ENCODE data around the gene CALD1. TPM values are rescaled to one million over a fixed set of nuclear protein-coding genes. Genes with fewer than 3 reads are reported as not detected.

The CALD1 gene
- total RNA-seq, 1 experiment from 2014 or later, result 22.1 TPM

DNA sequence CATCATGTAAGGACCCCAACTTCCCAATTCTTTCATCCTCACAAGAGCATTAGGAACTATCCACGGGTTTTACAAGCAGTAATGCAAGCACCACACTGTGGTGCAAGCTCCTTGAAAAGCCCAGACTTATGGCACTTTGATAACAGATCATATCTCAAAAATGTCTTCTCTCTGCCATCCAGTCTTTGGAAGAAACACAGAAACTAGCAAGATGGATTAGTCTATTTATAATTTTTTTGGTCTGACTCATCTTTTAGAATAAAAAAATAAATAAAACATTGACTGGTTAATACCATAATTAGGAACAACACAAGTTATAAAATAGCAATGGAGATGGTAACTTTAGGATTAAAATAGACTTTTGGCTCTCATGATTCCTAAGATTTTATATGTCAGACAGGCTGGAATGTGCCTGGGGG lies 49.0 kb upstream of the CALD1 start:
- DNase-seq, result no peak
- no peaks in the 10 kb centered on the region for H4K20me1 ChIP-seq (ENCODE audit: low read length)
- no peaks in the 10 kb centered on the region for H3K36me3 ChIP-seq (ENCODE audit: low read depth, low read length)
- no peak overlapping the region for H3K4me3 ChIP-seq (ENCODE audit: low read length)
- no peaks in the 10 kb centered on the region for H3K9me2 ChIP-seq (replicated peaks; ENCODE audit: low read length)
- ATAC-seq, result no peak
- no peak overlapping the region for H3K4me2 ChIP-seq (ENCODE audit: low read length)
- TF ChIP-seq EZH2phosphoT487 (IDR thresholded peaks at IDR 0.05; ENCODE audit: borderline replicate concordance, low read length) (no peak), EZH2 (IDR thresholded peaks at IDR 0.05; ENCODE audit: low read length, unreplicated experiment) (no peak)
- TF ChIP-seq, protein P1, sequence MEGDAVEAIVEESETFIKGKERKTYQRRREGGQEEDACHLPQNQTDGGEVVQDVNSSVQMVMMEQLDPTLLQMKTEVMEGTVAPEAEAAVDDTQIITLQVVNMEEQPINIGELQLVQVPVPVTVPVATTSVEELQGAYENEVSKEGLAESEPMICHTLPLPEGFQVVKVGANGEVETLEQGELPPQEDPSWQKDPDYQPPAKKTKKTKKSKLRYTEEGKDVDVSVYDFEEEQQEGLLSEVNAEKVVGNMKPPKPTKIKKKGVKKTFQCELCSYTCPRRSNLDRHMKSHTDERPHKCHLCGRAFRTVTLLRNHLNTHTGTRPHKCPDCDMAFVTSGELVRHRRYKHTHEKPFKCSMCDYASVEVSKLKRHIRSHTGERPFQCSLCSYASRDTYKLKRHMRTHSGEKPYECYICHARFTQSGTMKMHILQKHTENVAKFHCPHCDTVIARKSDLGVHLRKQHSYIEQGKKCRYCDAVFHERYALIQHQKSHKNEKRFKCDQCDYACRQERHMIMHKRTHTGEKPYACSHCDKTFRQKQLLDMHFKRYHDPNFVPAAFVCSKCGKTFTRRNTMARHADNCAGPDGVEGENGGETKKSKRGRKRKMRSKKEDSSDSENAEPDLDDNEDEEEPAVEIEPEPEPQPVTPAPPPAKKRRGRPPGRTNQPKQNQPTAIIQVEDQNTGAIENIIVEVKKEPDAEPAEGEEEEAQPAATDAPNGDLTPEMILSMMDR (conservative IDR thresholded peaks at IDR 0.05; ENCODE audit: low read depth, low read length), result no peak
- H3K4me1 ChIP-seq (ENCODE audit: insufficient read depth, low read length), result no peaks in the 10 kb centered on the region
- no peak overlapping the region for H2AFZ ChIP-seq (ENCODE audit: low read length)
- ChIA-PET CTCF (no interaction called here), POLR2A (ENCODE audit: unreplicated experiment) (no interaction called here)
- no peaks in the 10 kb centered on the region for H3K27me3 ChIP-seq (ENCODE audit: low read length)
- no peaks in the 10 kb centered on the region for H3K9me3 ChIP-seq (ENCODE audit: low read length)
- H3K79me2 ChIP-seq (ENCODE audit: low read length), result no peaks in the 10 kb centered on the region
- H3K27ac ChIP-seq (ENCODE audit: low read length), result no peak overlapping the region
- H3K9ac ChIP-seq (ENCODE audit: low read length), result no peak overlapping the region
- no peaks in the 10 kb centered on the region for H3F3A ChIP-seq (ENCODE audit: low read length, unreplicated experiment)
- BruUV-seq (replicated peaks), result no TSS peak
- intact Hi-C loops (cut with micrococcal nuclease), result no loop called here

DNA sequence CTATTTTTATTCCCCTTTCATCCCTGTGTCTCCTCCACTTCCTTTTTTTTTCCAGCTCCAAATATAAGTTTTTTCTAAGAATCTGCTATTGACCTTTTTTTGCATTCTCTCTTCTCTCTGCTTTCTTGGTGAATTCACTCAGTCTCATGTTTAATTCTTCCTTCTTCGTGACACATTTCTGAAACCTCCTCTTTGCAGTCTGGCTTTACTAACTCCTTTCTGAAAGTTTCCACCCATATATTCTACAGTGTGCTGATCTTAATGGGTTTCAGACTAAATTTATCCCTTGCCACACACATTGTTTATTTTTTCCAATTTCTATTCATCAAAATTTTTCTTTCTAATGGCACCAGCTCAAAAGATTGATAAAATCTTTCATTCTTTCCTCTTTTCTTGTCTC lies 47.8 kb upstream of the CALD1 start:
- Histone ChIP-seq H3K27ac (ENCODE audit: low read length) (no peak overlapping the region), H2AFZ (ENCODE audit: low read length) (no peak overlapping the region), H3K36me3 (ENCODE audit: low read depth, low read length) (no peaks in the 10 kb centered on the region), H3K4me1 (ENCODE audit: insufficient read depth, low read length) (no peaks in the 10 kb centered on the region), H3K79me2 (ENCODE audit: low read length) (no peaks in the 10 kb centered on the region), H3K27me3 (ENCODE audit: low read length) (no peaks in the 10 kb centered on the region), H3F3A (ENCODE audit: low read length, unreplicated experiment) (no peaks in the 10 kb centered on the region), H3K4me3 (ENCODE audit: low read length) (no peak overlapping the region), H3K9ac (ENCODE audit: low read length) (no peak overlapping the region), H3K9me2 (replicated peaks; ENCODE audit: low read length) (no peaks in the 10 kb centered on the region), H3K9me3 (ENCODE audit: low read length) (no peaks in the 10 kb centered on the region), H3K4me2 (ENCODE audit: low read length) (no peak overlapping the region), H4K20me1 (ENCODE audit: low read length) (no peaks in the 10 kb centered on the region)
- intact Hi-C loops (cut with micrococcal nuclease), result no loop called here
- DNase-seq (no peak), ATAC-seq (no peak)
- POLR2A ChIA-PET (ENCODE audit: unreplicated experiment), result no interaction called here
- BruUV-seq (replicated peaks), result no TSS peak
- CTCF ChIA-PET, result no interaction called here
- TF ChIP-seq, protein P1 (conservative IDR thresholded peaks at IDR 0.05; ENCODE audit: low read depth, low read length), result no peak
- TF ChIP-seq EZH2 (IDR thresholded peaks at IDR 0.05; ENCODE audit: low read length, unreplicated experiment) (no peak), EZH2phosphoT487 (IDR thresholded peaks at IDR 0.05; ENCODE audit: borderline replicate concordance, low read length) (no peak)

DNA sequence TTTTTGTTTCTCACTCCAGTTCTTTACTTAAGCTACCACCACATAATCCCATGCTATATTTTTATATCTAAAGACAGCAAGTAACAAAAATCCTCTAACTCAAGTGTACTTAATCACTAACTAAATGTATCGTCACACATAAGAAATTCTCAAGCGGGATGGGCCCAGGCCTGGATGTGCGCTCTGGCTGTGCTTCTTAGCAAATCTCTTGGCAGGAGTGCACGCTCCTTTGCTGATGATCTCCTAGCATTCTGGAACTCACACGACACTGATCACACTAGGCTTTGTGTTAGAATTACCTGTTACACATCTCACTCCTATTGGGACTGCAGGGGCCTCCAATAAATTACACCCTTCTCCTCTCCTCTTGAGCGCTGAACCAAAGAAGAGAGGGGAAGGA lies 46.7 kb upstream of the CALD1 start:
- TF ChIP-seq, protein P1 (conservative IDR thresholded peaks at IDR 0.05; ENCODE audit: low read depth, low read length), result no peak
- TF ChIP-seq EZH2phosphoT487 (IDR thresholded peaks at IDR 0.05; ENCODE audit: borderline replicate concordance, low read length) (no peak), EZH2 (IDR thresholded peaks at IDR 0.05; ENCODE audit: low read length, unreplicated experiment) (no peak)
- H3K4me2 ChIP-seq (ENCODE audit: low read length), result no peak overlapping the region
- ChIA-PET CTCF (no interaction called here), POLR2A (ENCODE audit: unreplicated experiment) (no interaction called here)
- H3K27me3 ChIP-seq (ENCODE audit: low read length), result no peaks in the 10 kb centered on the region
- no peak for DNase-seq
- H3F3A ChIP-seq (ENCODE audit: low read length, unreplicated experiment), result no peaks in the 10 kb centered on the region
- H3K4me3 ChIP-seq (ENCODE audit: low read length), result no peak overlapping the region
- H3K9me3 ChIP-seq (ENCODE audit: low read length), result no peaks in the 10 kb centered on the region
- no peaks in the 10 kb centered on the region for H3K4me1 ChIP-seq (ENCODE audit: insufficient read depth, low read length)
- no peak overlapping the region for H3K9ac ChIP-seq (ENCODE audit: low read length)
- BruUV-seq (replicated peaks), result no TSS peak
- no peaks in the 10 kb centered on the region for H4K20me1 ChIP-seq (ENCODE audit: low read length)
- no peaks in the 10 kb centered on the region for H3K79me2 ChIP-seq (ENCODE audit: low read length)
- ATAC-seq, result no peak
- no peaks in the 10 kb centered on the region for H3K36me3 ChIP-seq (ENCODE audit: low read depth, low read length)
- no peaks in the 10 kb centered on the region for H3K9me2 ChIP-seq (replicated peaks; ENCODE audit: low read length)
- H2AFZ ChIP-seq (ENCODE audit: low read length), result no peak overlapping the region
- H3K27ac ChIP-seq (ENCODE audit: low read length), result no peak overlapping the region
- intact Hi-C loops (cut with micrococcal nuclease), result no loop called here

All from PC-3 (cell line).